HuH-7 (cell line): ENCODE measurements around the gene HIKESHI.
"Not testable (repeated sequence)": the region's sequence is repeated elsewhere in the genome, so short reads cannot be mapped to it uniquely, and the experiment has no call there.

Experiments used
- DNase-seq: peaks from one replicate; pipeline ENCODE4 v3.0.0; 2011; ENCODE audit warnings: low spot score

Gene HIKESHI

DNA sequence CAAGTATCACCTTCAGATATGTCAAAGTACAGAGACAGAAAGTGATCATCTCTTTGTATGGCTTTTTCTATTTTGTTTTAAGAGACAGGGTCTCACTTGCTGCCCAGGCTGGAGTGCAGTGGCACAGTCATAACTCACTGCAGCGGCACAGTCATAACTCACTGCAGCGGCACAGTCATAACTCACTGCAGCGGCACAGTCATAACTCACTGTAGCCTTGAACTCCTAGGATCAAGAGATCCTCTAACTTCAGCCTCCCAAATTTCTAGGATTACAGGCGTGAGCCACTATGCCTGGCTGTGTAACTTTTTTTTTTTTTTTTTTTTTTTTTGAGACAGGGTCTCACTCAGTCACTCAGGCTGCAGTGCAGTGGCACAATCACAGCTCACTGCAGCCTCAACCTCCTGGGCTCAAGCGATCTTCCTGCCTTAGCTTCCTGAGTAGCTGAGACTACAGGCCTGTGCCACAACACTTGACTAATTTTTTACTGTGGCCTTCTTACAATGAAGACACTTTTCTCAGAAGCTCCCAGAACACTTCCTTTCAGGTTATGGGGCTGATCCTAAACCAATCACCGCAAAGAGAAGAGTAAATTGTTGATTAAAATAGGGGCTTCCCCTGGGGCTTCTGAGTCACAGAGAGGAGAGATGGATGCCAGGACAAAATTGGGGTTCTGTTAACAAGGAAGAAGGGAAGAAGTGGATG lies 9.0 kb upstream of the HIKESHI start:
- no peak for DNase-seq

DNA sequence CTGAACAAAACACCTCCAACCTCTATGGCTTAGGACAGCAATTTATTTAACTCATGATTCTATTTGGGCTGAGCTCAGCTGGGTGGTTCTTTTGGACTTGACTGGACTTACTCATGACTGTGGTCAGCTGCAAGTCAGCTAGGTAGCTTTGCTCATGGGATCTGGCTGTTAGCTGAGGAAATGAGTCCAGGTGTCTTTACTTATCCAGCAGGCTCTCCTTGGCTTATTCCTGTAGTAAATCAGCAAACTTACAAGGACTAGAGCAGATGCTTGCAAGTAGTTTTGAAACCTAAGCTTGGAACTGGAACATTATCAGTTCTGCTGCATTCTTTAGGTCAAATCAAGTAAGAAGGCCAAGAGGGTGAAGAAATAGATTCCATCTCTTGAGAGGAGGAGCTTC lies 8.0 kb upstream of the HIKESHI start:
- DNase-seq, result no peak

- no peak for DNase-seq
Observed at GRCh38 chr11:86301742-86302091, 323 bp upstream of the HIKESHI start.

DNA sequence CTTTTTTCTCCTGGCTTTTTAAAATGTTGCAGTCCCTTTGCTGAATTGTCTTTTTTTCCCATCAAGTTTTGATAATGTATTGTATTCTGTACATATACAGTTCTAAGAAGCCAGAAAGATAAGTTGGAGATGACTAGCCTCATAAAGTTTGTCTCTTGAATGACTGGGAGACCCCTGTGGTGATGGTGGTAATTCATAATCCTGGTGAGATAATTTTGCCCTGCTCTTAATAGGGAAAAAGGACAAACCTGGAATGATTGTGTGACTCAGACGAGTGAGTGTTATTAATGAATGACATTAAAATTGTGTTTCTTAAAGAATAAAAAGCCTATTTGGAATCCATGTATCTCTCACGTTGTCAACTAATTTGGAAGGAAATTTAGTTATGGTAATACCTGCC lies 1.2 kb downstream of the HIKESHI start:
- DNase-seq, result no peak

- DNase-seq, result not testable (repeated sequence)
Observed at GRCh38 chr11:86308710-86309109, 6.7 kb downstream of the HIKESHI start.

DNA sequence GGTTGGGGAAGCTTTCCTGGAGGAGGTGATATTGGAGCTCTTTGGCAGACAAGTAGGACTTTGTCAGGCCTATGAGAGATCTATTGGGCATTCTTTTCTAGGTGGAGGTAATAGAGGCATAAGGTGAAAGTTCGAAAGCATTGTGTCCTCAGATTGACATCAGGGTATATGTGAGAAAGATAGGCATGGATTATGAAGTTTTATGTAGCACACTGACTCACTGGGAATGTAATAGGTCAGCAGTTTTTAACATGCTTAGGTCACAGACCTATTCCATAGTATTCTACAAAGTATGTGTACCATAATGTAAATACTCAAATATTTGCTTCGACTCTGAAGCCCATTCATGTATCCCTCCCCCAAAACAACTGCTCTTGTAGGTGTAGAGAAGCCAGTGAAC lies 11.8 kb downstream of the HIKESHI start:
- DNase-seq, result no peak

DNA sequence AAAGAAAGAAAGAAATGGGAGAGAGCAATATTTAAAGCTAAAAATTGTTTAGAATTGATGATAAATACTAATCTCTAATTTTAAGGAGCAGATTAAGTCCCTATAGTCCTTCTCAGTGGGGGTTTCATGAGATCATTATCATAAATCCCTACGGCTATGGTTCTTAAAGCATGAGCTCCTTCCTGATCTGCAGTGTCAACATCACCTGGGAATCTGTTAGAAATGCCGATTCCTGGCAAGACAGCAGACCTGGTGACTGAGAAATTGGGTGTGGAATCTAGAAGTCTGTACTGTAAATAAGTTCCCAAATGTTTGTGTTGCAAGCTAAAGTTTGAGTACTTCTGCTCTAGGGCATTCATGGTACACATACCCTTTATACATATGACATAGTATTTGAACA lies 12.6 kb downstream of the HIKESHI start:
- DNase-seq, result no peak

DNA sequence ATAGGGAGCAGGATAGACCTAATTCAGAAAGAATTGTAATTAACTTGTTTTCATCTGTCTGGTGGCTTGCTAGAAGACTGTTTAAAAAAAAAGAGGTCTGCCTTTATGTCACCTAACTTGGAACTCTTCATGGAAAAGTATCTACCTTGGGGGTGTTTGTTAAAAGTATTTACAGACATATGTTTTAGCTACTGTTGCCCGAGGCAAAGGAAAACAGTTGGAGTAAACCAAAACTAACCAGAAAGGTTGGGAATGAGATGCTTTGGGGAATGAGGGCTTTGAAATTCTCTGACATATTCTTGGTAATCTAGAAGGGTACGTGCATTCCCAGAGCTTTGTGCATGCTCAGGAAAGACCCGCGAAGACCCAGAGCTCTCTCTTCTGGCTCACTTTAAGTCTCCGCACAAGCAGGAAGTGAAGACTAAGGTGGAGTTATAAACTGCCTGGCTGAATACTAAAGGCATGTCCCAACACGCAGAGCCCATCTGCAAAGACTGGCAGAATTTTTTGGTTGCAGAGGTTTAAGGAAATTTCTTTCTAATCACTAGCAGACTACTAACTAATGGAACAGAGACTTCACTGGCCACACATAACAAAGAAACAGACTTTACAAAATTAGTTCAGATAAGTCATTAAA lies 33.2 kb downstream of the HIKESHI start:
- no peak for DNase-seq

DNA sequence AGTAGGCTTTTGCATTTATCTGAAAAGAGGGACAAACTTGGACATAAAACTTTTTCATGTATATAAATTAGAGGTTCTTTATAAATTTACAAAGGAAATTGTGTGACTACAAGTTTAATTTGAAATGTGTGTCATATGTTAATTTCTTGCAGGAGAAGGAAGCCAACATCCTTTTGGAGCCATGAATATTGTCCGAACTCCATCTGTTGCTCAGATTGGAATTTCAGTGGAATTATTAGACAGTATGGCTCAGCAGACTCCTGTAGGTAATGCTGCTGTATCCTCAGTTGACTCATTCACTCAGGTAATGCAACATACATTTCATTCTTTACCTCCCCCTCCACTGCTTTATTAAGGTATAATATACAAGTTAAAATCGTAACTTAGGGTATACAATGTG lies 35.2 kb downstream of the HIKESHI start:
- DNase-seq, result no peak

DNA sequence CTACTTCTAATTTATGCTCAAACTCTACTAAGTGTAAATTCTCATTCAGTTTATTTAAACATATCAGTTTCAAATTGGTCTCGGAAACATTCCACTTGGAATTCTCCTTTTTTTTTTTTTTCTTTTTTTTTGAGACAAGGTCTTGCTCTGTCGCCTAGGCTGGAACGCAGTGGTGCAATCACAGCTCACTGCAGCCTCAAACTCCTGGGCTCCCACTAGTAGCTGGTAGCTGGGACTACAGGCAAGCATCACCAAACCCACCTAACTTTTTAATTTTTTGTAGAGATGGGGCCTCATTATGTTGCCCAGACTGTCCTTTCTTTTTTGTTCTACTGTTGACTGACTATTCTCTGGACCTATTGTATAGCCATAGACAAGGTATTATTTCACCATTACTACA lies 39.3 kb downstream of the HIKESHI start:
- DNase-seq, result no peak

GRCh38 chr11:86346513-86346912 lies 44.5 kb downstream of the HIKESHI start:
- DNase-seq, result no peak

- DNase-seq, result no peak
Observed at GRCh38 chr11:86355256-86355655, 53.2 kb downstream of the HIKESHI start.

DNA sequence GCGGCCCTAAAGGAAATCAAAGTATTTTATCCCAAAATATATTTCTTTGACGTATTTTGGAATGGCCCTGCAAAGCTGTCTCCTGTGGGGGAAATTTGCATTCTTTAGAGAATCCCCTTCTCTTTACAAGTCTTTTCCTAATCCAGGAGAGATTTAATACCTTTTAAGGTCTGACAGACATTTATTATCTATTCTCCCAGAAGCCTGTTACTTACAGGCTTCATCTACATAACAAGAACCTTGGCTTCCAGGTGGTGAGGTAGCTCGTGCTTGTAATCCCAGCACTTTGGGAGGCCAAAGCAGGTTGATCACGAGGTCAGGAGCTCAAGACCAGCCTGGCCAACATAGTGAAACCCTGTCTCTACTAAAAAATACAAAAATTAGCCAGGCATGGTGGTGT lies 55.4 kb downstream of the HIKESHI start:
- not testable (repeated sequence) for DNase-seq

- no peak for DNase-seq
Observed at GRCh38 chr11:86358720-86359119, 56.7 kb downstream of the HIKESHI start.

- DNase-seq, result peak; percentile 10
Observed at GRCh38 chr11:86360775-86361395, 58.8 kb downstream of the HIKESHI start.

GRCh38 chr11:86363424-86363823 lies 61.4 kb downstream of the HIKESHI start:
- DNase-seq, result no peak

DNA sequence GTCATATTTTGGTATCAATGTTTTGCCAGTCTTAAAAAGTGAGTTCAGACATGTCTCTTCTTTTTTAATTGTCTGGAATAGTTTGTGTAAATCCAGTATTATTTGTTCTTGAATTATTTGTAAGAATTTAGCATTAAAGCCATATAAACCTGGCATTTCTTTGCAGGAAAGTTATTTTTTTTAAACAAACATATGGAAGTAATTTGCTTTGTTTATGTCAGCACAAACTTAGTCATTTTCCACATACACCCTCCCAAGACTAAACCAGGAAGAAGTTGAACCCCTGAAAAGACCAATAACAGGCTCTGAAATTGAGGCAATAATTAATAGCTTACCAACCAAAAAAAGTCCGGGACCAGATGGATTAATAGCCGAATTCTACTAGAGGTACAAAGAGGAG lies 63.5 kb downstream of the HIKESHI start:
- DNase-seq, result no peak

DNA sequence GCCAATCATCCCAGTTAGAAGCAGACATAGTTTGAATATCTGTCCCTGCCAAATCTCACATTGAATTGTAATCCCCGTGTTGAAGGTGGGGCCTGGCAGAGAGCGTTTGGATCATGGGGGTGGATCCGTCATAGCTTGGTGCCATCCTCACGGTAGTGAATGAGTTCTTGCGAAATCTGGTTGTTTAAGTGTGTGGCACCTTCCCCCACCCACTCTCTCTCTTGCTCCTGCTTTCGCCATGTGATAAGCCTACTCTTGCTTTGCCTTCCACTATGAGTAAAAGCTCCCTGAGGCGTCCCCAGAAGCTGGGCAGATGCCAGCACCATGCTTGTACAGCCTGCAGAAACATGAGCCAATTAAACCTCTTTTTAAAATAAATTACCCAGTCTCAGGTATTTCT lies 67.6 kb downstream of the HIKESHI start:
- DNase-seq, result no peak

- DNase-seq, result no peak
Observed at GRCh38 chr11:86370171-86370570, 68.1 kb downstream of the HIKESHI start.

- no peak for DNase-seq
Observed at GRCh38 chr11:86370922-86371594, 69.0 kb downstream of the HIKESHI start.

- no peak for DNase-seq
Observed at GRCh38 chr11:86372041-86372440, 70.0 kb downstream of the HIKESHI start.

- DNase-seq, result no peak
Observed at GRCh38 chr11:86372586-86372985, 70.5 kb downstream of the HIKESHI start.

DNA sequence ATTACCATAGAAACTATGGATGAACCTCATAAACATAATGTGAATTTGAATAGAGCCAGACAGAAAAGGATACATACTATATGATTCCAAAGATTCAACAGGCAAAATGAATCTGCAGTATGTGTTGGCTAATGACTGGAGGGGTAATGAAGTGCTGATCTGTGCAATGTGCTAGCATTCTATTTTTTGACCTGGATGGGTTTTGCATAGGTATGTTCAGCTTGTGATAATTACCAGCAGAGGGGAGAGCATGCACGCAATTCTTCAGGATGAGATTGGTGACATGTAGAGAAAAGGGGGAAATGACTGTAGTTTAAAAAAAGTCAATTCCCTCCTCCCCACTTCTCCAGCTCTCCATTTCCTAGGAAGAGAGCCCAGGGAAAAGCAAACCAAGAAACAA lies 72.0 kb downstream of the HIKESHI start:
- no peak for DNase-seq
